Omental fat pad (tissue), 4 donors: ENCODE measurements around the gene TFCP2L1. TPM values are rescaled to one million over a fixed set of nuclear protein-coding genes. Genes with fewer than 3 reads are reported as not detected.

Source experiments
- ATAC-seq: fragments of 150-250 bp; one replicate; pipeline ENCODE4 v1.9.1; 2016; ENCODE audit warnings: mild to moderate bottlenecking, moderate library complexity; ENCODE audit not compliant: low FRiP score
- DNase-seq: peaks from one replicate; pipeline ENCODE4 v3.0.0-alpha.2; 2019; ENCODE audit warnings: low spot score
- CTCF ChIP-seq, 3 donors: fragments of 450-650 bp; IDR thresholded peaks; one replicate each; pipeline ENCODE4 v1.5.1; 2016 to 2017; ENCODE audit warnings: antibody characterized with exemption in 3 of 3, mild to moderate bottlenecking in 3 of 3, moderate library complexity in 2 of 3
- total RNA-seq, 4 donors: library from RNA; depleted of rRNA; stranded (reverse); fragments of >200 nt; gene quantifications; one replicate each; pipeline ENCODE4 v1.1.0, GENCODE V29; 2016

Gene TFCP2L1
- total RNA-seq, 4 donors from 2014 or later, result 2.0 to 5.8 (median 3.6) TPM

DNA sequence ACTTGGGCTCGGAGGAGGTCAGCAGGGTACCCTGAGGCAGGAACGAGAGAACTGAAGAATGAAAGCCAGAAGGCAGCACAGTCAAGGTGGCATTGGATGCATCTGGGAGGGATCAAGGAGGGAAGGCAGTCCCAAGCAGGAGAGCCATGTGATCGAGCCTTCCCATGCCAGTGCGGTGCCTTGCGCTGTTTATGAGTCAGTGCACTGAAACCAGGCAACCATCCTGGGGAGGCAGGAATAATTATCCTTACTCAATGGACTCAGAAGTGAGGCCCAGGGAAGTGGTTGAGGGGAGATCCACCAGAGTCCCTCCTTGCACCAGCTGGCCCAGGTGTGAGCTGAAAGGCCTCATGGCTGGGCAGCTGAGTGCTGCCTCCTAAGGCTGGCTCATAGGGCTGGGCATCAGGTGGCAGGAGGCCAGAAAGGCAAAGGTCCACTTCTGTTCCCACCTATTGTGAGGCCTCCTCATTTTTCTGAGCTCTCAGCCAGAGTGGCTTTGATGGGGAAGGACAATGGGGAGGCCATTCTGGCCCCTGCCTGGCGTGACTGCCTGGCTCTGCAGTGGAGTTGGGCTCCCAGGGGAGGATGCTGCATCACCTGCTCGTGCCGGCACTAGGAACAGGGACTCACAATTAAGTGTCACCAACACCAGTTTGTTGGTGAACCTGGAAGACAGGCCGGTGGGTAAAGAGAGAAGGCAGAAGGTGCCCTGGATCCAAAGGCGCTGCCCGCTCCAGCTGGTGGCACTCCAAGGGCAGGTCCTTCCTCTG is 82.3 kb downstream of the TFCP2L1 start:
- ATAC-seq, result no peak
- DNase-seq, result no peak
- TF ChIP-seq CTCF (IDR thresholded peaks at IDR 0.05), result no peak

GRCh38 chr2:121201796-121202195 is 83.2 kb downstream of the TFCP2L1 start:
- no peak for DNase-seq
- ATAC-seq, result no peak
- no peak for TF ChIP-seq CTCF (IDR thresholded peaks at IDR 0.05)

- no peak for DNase-seq
- ATAC-seq, result no peak
- no peak for TF ChIP-seq CTCF (IDR thresholded peaks at IDR 0.05)
These were observed 84.3 kb downstream of the TFCP2L1 start for GRCh38 chr2:121200419-121201315.

- no peak for TF ChIP-seq CTCF (IDR thresholded peaks at IDR 0.05)
- ATAC-seq (no peak), DNase-seq (no peak)
These were observed 85.0 kb downstream of the TFCP2L1 start for GRCh38 chr2:121200011-121200347.

GRCh38 chr2:121199281-121200010 is 85.6 kb downstream of the TFCP2L1 start:
- no peak for ATAC-seq

More at GRCh38 chr2:121199281-121200010, 85.6 kb downstream of the TFCP2L1 start:
- TF ChIP-seq CTCF (IDR thresholded peaks at IDR 0.05), result no peak
- DNase-seq, result no peak
